Measurements from ENCODE around the gene KIF3C.
A peak's percentile ranks its signal among the peaks of the same experiment; 100 is the strongest.

The KIF3C gene

DNA sequence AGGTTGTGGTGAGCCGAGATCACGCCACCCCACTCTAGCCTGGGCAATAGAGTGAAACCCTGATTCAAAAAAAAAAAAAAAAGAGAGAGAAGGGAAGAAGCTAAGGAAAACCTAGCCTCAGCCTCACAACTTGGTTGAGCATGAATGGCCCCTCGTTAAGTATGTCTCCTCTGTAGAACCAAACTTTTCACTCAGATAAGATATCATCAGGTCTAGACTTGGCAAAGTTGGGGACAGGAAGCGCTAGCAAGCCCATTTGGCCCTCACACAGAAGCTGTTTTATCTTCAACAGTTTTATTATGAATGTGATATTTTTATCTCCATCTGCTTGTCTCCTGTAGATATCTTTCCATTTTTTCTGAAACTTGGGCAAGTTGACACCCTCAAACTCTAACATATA lies 100.5 kb downstream of the KIF3C start:
- DNase-seq (ENCODE audit: low read depth in 3 of 3, low spot score in 1 of 3), result no peak

GRCh38 chr2:25879133-25879730 lies 103.1 kb downstream of the KIF3C start:
- DNase-seq (ENCODE audit: low read depth in 3 of 3, low spot score in 1 of 3), result no peak

DNA sequence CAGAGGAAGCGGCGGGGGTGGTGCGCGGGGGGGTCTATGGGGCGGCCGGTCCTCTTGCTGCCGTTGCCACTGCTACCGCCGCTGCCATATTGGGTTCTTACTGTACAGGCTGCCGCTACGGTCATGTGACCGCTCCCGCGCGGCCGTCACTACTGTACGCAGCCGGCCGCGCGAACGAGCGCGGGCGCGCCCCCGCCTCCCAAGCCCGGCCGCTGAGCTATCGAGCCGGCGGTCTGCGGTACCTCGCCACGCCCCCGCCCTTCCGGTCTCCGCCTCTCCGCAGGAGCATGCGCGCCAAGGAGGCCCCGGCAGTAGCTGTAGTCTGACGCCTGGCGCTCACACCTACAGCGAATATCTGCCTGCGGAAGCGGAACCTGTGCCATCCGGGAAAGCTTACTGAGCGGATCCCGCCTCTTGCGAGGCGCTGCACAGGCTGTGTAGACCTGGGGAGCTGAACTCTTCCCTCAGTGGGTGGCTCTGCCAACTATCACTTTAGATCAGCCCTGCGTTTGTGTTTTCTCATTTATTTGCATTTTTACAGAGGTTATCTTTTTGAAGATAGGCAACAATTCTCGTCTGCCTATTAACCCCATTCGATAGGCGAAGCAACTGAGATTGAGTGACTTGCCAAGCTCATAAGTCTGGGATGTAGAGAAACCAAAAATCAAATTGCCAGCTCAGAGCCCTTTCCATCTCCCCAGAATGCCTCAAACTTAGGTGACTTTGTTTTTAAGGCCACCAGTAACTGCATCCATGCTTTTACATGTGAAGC lies 103.8 kb downstream of the KIF3C start, which contains the start of gene ASXL2:
ASXL2 (minus strand) TSS at position 127 of the 772 bp plus-strand sequence. CDS start 265 bp downstream, outside the sequence.
- peak; percentile 93 to 95 (median 94) for DNase-seq (ENCODE audit: low read depth in 3 of 3, low spot score in 1 of 3)

GRCh38 chr2:25877431-25878360 lies 104.6 kb downstream of the KIF3C start:
- peak; percentile 2 to 24 (median 14) for DNase-seq (ENCODE audit: low read depth in 3 of 3, low spot score in 1 of 3)
